Daoy (cell line): ENCODE data around the gene PBLD. TPM values are rescaled to one million over a fixed set of nuclear protein-coding genes. Genes with fewer than 3 reads are reported as not detected.

Experiments used
- DNase-seq: peaks from one replicate; pipeline ENCODE4 v3.0.0-alpha.2; 2015; ENCODE audit warnings: low read depth
- total RNA-seq: library from RNA; depleted of rRNA; stranded (reverse); fragments of >200 nt; shearing (Covaris generic); gene quantifications from 2 replicates; pipeline ENCODE4 v1.2.3, GENCODE V29; 2014; rRNA removed

The PBLD gene
- total RNA-seq, 1 experiment from 2014 or later, result 1.8 TPM

DNA sequence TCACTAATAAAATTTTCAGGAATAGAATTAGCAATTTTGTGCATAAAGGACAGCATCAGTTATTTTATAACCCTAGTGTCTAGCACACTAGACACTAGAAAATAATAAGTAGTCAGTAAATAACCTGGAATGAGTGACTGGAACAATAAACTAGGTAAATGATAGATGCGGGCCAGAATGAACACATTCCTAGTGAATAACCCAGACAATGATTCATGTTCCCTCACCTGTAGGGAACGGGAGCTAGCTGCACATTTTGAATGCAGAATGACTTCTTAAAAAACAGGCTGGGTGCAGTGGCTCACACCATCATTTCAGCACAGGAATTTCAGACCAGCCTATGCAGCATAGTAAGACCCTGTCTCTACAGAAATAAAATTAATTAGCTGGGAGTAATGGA lies 97.6 kb downstream of the PBLD start:
- DNase-seq, result no peak

DNA sequence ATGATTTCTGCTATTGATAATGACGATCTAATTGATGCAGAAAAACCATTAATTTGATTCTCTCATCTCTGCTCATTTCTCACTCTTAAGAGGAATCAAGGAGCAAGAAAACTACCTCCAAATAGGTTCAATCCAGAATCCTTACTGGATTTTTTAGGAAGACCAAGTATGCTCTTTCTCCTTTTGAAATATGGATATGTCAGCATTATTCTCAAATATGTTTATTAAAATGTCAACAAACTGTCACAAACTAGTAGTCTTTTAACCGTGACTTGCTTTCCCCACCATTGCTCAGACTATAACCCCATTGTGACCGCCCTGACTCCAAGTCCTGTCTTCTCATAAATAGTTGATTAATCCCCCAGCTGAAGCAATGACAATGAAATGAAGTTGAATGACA lies 99.7 kb downstream of the PBLD start:
- no peak for DNase-seq

Other genes starting within 250 kb of the PBLD start
- 1.8 and 2.9 TPM in 2 replicates for gene MYPN, start 223.4 kb downstream of the PBLD start, total RNA-seq
- gene ATOH7, start 100.8 kb downstream of the PBLD start, total RNA-seq, result not detected in 2 replicates
- gene HNRNPH3, start 864 bp downstream of the PBLD start, total RNA-seq, result 27.3 and 35.5 TPM in 2 replicates
- 8.1 and 14.3 TPM in 2 replicates for gene RUFY2, start 74.3 kb upstream of the PBLD start, total RNA-seq
- gene DNA2, start 139.0 kb upstream of the PBLD start, total RNA-seq, result 24.1 and 36.6 TPM in 2 replicates
- gene SLC25A16, start 194.6 kb upstream of the PBLD start, total RNA-seq, result 15.7 and 72.5 TPM in 2 replicates
- gene TET1, start 227.4 kb upstream of the PBLD start, total RNA-seq, result 0.21 and 0.57 TPM in 2 replicates